ENCODE data around the gene NLK.

NLK gene

GRCh38 chr17:28042721-28043291, 329 bp downstream of the NLK start:
- ChIA-PET CTCF (interaction anchor here (2.1 kb wide), 1 partner anchor 149 kb away, joined by 4 read pairs; no protein-coding TSS in a partner anchor), POLR2A (interaction anchor here (1.0 kb wide), 1 partner anchor 10 kb away, joined by 3 read pairs; no protein-coding TSS in a partner anchor)
- no peak for TF ChIP-seq CTCF (IDR thresholded peaks at IDR 0.05; ENCODE audit: insufficient read depth, low read length, missing control alignments)
- H3K4me3 ChIP-seq (ENCODE audit: low read depth, low read length), result peak overlapping the region; percentile 78
- no peak for DNase-seq (ENCODE audit: low read depth, low spot score)

GRCh38 chr17:28043296-28043695, 819 bp downstream of the NLK start:
- no peak for DNase-seq (ENCODE audit: low read depth, low spot score)
- CTCF ChIA-PET, result interaction anchor here (1.0 to 2.1 kb wide), 2 partner anchors 10 to 150 kb away, joined by 3 to 4 read pairs; no protein-coding TSS in a partner anchor
- TF ChIP-seq CTCF (IDR thresholded peaks at IDR 0.05; ENCODE audit: insufficient read depth, low read length, missing control alignments), result no peak
- POLR2A ChIA-PET, result no interaction called here
- H3K4me3 ChIP-seq (ENCODE audit: low read depth, low read length), result peak overlapping the region; percentile 39

DNA sequence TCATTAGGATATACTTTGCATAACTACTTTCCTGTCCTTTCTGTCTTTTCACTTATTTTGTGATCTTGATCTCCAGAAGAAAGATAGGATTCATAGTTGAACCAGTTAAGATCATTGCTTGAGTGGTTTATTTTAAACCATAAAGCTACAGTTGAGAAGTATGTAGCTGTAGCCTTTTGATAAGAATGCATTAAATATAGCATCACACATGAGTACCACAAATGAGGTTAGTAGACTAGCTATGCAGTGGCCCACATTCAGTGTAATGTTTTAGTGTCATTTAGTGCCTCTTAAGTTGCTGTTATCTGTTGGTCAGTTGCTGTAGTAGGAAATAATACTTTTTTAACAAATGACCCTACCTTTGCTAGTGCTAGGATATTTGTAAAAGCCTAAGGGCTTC, 1.3 kb downstream of the NLK start:
- TF ChIP-seq CTCF (IDR thresholded peaks at IDR 0.05; ENCODE audit: insufficient read depth, low read length, missing control alignments), result no peak
- peak overlapping the region; percentile 39 for H3K4me3 ChIP-seq (ENCODE audit: low read depth, low read length)
- POLR2A ChIA-PET, result no interaction called here
- DNase-seq (ENCODE audit: low read depth, low spot score), result no peak
- CTCF ChIA-PET, result interaction anchor here (1.0 to 2.1 kb wide), 2 partner anchors 9 to 150 kb away, joined by 3 to 4 read pairs; no protein-coding TSS in a partner anchor

DNA sequence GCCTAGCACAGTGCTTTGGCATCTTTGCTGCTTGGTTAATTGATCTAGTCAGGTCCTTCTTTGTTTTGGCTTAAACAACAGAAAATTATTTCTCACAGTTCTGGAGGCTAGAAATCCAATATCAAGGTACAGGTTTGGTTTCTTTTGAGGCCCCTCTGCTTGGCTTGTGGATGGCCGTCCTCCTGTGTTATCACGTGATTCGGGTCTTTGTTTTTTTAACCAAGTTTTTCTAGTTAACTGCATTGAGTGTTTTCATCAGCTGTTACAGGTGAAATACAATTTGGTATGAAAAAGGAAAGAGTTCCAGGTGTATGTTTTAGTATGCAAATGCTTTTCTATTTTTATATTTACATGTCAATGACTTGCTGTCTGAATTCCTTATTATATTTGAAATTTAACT, 2.8 kb downstream of the NLK start:
- TF ChIP-seq CTCF (IDR thresholded peaks at IDR 0.05; ENCODE audit: insufficient read depth, low read length, missing control alignments), result no peak
- no peak overlapping the region for H3K4me3 ChIP-seq (ENCODE audit: low read depth, low read length)
- CTCF ChIA-PET, result no interaction called here
- no peak for DNase-seq (ENCODE audit: low read depth, low spot score)
- POLR2A ChIA-PET, result no interaction called here

GRCh38 chr17:28046034-28046825, 3.8 kb downstream of the NLK start:
- H3K4me3 ChIP-seq (ENCODE audit: low read depth, low read length), result no peak overlapping the region
- POLR2A ChIA-PET, result no interaction called here
- no peak for TF ChIP-seq CTCF (IDR thresholded peaks at IDR 0.05; ENCODE audit: insufficient read depth, low read length, missing control alignments)
- no peak for DNase-seq (ENCODE audit: low read depth, low spot score)
- CTCF ChIA-PET, result interaction anchor here (2.2 kb wide), 1 partner anchor 152 kb away, joined by 5 read pairs; no protein-coding TSS in a partner anchor

DNA sequence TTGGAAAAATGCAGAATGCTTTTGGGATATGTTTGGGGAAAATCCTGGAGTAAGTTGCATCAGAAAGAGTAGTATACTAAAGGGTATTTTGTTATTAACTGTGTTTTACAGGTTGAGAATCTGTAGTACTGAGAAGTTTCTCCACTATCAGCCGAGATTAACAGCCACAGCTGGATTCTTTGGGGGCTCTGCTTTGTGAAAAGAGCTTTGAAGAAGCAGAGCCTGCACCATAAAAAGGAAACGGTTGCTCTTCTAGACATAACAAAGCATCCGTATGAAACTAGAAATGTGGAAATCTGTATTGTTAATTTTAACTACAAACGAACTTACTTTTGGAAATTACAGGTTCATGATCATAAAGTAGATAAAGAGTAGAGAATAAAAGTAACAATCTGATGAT, 5.3 kb downstream of the NLK start:
- CTCF ChIA-PET, result interaction anchor here (2.2 kb wide), 1 partner anchor 154 kb away, joined by 5 read pairs; no protein-coding TSS in a partner anchor
- no peak overlapping the region for H3K4me3 ChIP-seq (ENCODE audit: low read depth, low read length)
- TF ChIP-seq CTCF (IDR thresholded peaks at IDR 0.05; ENCODE audit: insufficient read depth, low read length, missing control alignments), result no peak

More for the DNA sequence above, 5.3 kb downstream of the NLK start:
- DNase-seq (ENCODE audit: low read depth, low spot score), result no peak
- POLR2A ChIA-PET, result no interaction called here
